Neuronal stem cell (in vitro differentiated cells): Measurements from ENCODE around the gene TFAP2E.

Experiments used
- DNase-seq: peaks from one replicate; pipeline ENCODE4 v3.0.0-alpha.2; 2013; ENCODE audit warnings: low spot score
- H2AFZ ChIP-seq: one replicate; pipeline ENCODE4 v1.6.1; 2013; ENCODE audit warnings: mild to moderate bottlenecking, low read length, inconsistent platforms
- H2AK5ac ChIP-seq: 2 replicates; pipeline ENCODE4 v1.6.1; 2013; ENCODE audit warnings: low read depth, mild to moderate bottlenecking, inconsistent platforms, low read length, moderate library complexity, mixed read lengths
- H2BK120ac ChIP-seq: 2 replicates; pipeline ENCODE4 v1.6.1; 2013; ENCODE audit warnings: low read depth, mild to moderate bottlenecking, inconsistent platforms, low read length, moderate library complexity, mixed read lengths
- H2BK12ac ChIP-seq: one replicate; pipeline ENCODE4 v1.6.1; 2013; ENCODE audit warnings: low read length, inconsistent platforms
- H2BK15ac ChIP-seq: 2 replicates; pipeline ENCODE4 v1.6.1; 2013; ENCODE audit warnings: mild to moderate bottlenecking, low read length, inconsistent platforms, mixed read lengths
- H2BK5ac ChIP-seq: one replicate; pipeline ENCODE4 v1.6.1; 2013; ENCODE audit warnings: inconsistent platforms, mild to moderate bottlenecking, low read length, moderate library complexity
- H3K14ac ChIP-seq: one replicate; pipeline ENCODE4 v1.6.1; 2013; ENCODE audit warnings: low read length, inconsistent platforms
- H3K18ac ChIP-seq: 2 replicates; pipeline ENCODE4 v1.6.1; 2013; ENCODE audit warnings: low read length, inconsistent platforms
- H3K23ac ChIP-seq: 2 replicates; pipeline ENCODE4 v1.6.1; 2013; ENCODE audit warnings: low read depth, mild to moderate bottlenecking, mixed read lengths, low read length, inconsistent platforms; ENCODE audit not compliant: poor library complexity
- H3K27ac ChIP-seq: replicated peaks from 3 replicates; pipeline ENCODE4 v1.5.1; 2013; ENCODE audit warnings: low read length, inconsistent platforms
- H3K27me3 ChIP-seq, 3 experiments: 2 replicates each; pipeline ENCODE4 v1.6.1; 2013; ENCODE audit warnings: low read length in 3 of 3, mild to moderate bottlenecking in 2 of 3, inconsistent platforms in 1 of 3, low read depth in 1 of 3, mixed read lengths in 1 of 3, moderate library complexity in 1 of 3; ENCODE audit not compliant: control insufficient read depth in 3 of 3, insufficient read depth in 3 of 3
- H3K36me3 ChIP-seq, 2 donors: replicated peaks in 1 of 2; 2 replicates each; pipeline ENCODE4 v1.6.1; 2013; ENCODE audit warnings: low read length in 2 of 2; ENCODE audit not compliant: control insufficient read depth in 2 of 2, insufficient read depth in 2 of 2
- H3K4ac ChIP-seq: 2 replicates; pipeline ENCODE4 v1.6.1; 2013; ENCODE audit warnings: inconsistent platforms, mild to moderate bottlenecking, low read length, moderate library complexity
- H3K4me1 ChIP-seq, 2 donors: 1 replicate in 1 of 2; 2 replicates in 1 of 2; pipeline ENCODE4 v1.6.1; 2013; ENCODE audit warnings: low read length in 2 of 2, low read depth in 1 of 2; ENCODE audit not compliant: control insufficient read depth in 2 of 2, insufficient read depth in 1 of 2
- H3K4me2 ChIP-seq: one replicate; pipeline ENCODE4 v1.6.1; 2013; ENCODE audit warnings: mild to moderate bottlenecking, low read length, inconsistent platforms; ENCODE audit not compliant: insufficient read depth, poor library complexity, severe bottlenecking
- H3K4me3 ChIP-seq, 2 donors: 2 replicates each; pipeline ENCODE4 v1.5.1; 2013; ENCODE audit warnings: low read length in 2 of 2, mild to moderate bottlenecking in 2 of 2, inconsistent platforms in 1 of 2, moderate library complexity in 1 of 2
- H3K79me1 ChIP-seq: one replicate; pipeline ENCODE4 v1.6.1; 2013; ENCODE audit warnings: low read depth, mild to moderate bottlenecking, inconsistent platforms, low read length, moderate library complexity
- H3K9ac ChIP-seq: one replicate; pipeline ENCODE4 v1.6.1; 2013; ENCODE audit warnings: mild to moderate bottlenecking, low read depth, low read length, inconsistent platforms; ENCODE audit not compliant: poor library complexity
- H3K9me3 ChIP-seq, 2 donors: replicated peaks in 1 of 2; 2 replicates each; pipeline versions ENCODE3 to v1.6.1; 2013; ENCODE audit warnings: low read length in 2 of 2, mild to moderate bottlenecking in 2 of 2, inconsistent platforms in 1 of 2, low read depth in 1 of 2, mixed read lengths in 1 of 2, moderate library complexity in 1 of 2; ENCODE audit not compliant: control insufficient read depth in 2 of 2, insufficient read depth in 1 of 2
- H4K8ac ChIP-seq: one replicate; pipeline ENCODE4 v1.6.1; 2013; ENCODE audit warnings: low read depth, mild to moderate bottlenecking, inconsistent platforms, low read length, moderate library complexity
- H4K91ac ChIP-seq: one replicate; pipeline ENCODE4 v1.6.1; 2013; ENCODE audit warnings: low read length, low read depth, mild to moderate bottlenecking, inconsistent platforms; ENCODE audit not compliant: poor library complexity
- WGBS, 2 donors: extraction: QIAGEN DNeasy Blood & Tissue Kit; methylation state at CpG; one replicate each; pipeline ENCODE4 v1.1.7; 2013; ENCODE audit warnings: missing lambda C conversion rate in 2 of 2, mixed read lengths in 1 of 2; ENCODE audit not compliant: insufficient read length in 2 of 2, insufficient replicate concordance in 1 of 2; ENCODE audit errors: extremely low coverage in 2 of 2; 5-methylcytosine and 5-hydroxymethylcytosine counted together

Gene TFAP2E

GRCh38 chr1:35544976-35545375, 28.1 kb upstream of the TFAP2E start:
- Histone ChIP-seq H3K9ac (no peak overlapping the region), H2BK15ac (no peak overlapping the region), H2BK120ac (no peak overlapping the region), H2AFZ (no peak overlapping the region), H3K4me3 (no peak overlapping the region), H4K91ac (no peak overlapping the region), H3K18ac (no peak overlapping the region), H3K9me3 (no peaks in the 10 kb centered on the region), H2BK12ac (no peak overlapping the region), H3K36me3 (peaks cover 8 to 73% of the 10 kb centered on the region in 2 donors), H3K4me2 (no peak overlapping the region), H3K23ac (no peak overlapping the region), H3K4me1 (peaks cover 4 to 5% of the 10 kb centered on the region in 2 donors), H3K27ac (no peak overlapping the region), H3K27me3 (peaks cover 0 to 9% (median 0%) of the 10 kb centered on the region in 3 experiments), H3K4ac (no peak overlapping the region), H3K79me1 (no peaks in the 10 kb centered on the region), H2BK5ac (no peak overlapping the region), H3K14ac (no peak overlapping the region), H4K8ac (no peak overlapping the region), H2AK5ac (no peak overlapping the region)
- WGBS, 2 donors = no CpG with 5 or more reads among the region's 3 CpGs
- no peak for DNase-seq

- no peak overlapping the region for H3K23ac ChIP-seq
- no peak overlapping the region for H3K4ac ChIP-seq
- H3K27ac ChIP-seq = no peak overlapping the region
- H4K8ac ChIP-seq = no peak overlapping the region
- H3K4me1 ChIP-seq = peaks cover 2 to 4% of the 10 kb centered on the region in 2 donors
- no peak overlapping the region for H2BK12ac ChIP-seq
- H2BK120ac ChIP-seq = no peak overlapping the region
- H3K4me3 ChIP-seq = no peak overlapping the region
- no peak for DNase-seq
- H3K14ac ChIP-seq = no peak overlapping the region
- H3K18ac ChIP-seq = no peak overlapping the region
- H2BK15ac ChIP-seq = no peak overlapping the region
- no peaks in the 10 kb centered on the region for H3K9me3 ChIP-seq
- peaks cover 8 to 80% of the 10 kb centered on the region in 2 donors for H3K36me3 ChIP-seq
- H4K91ac ChIP-seq = no peak overlapping the region
- no peak overlapping the region for H3K4me2 ChIP-seq
- no peak overlapping the region for H2AFZ ChIP-seq
- peaks cover 0 to 9% (median 0%) of the 10 kb centered on the region in 3 experiments for H3K27me3 ChIP-seq
- WGBS, 2 donors = no CpG with 5 or more reads among the region's 1 CpG
- no peaks in the 10 kb centered on the region for H3K79me1 ChIP-seq
- H2AK5ac ChIP-seq = no peak overlapping the region
- no peak overlapping the region for H3K9ac ChIP-seq
- no peak overlapping the region for H2BK5ac ChIP-seq
These were observed 26.5 kb upstream of the TFAP2E start for GRCh38 chr1:35546614-35547013.

- no peak overlapping the region for H2AFZ ChIP-seq
- H3K4me3 ChIP-seq = no peak overlapping the region
- H3K27me3 ChIP-seq = no peaks in the 10 kb centered on the region
- H3K18ac ChIP-seq = no peak overlapping the region
- no peak overlapping the region for H3K14ac ChIP-seq
- no peak overlapping the region for H3K27ac ChIP-seq
- H3K4ac ChIP-seq = no peak overlapping the region
- no peak overlapping the region for H2BK5ac ChIP-seq
- no peak overlapping the region for H2BK120ac ChIP-seq
- no peak overlapping the region for H4K8ac ChIP-seq
- no peak overlapping the region for H2BK12ac ChIP-seq
- peaks cover 7 to 24% of the 10 kb centered on the region in 2 donors for H3K4me1 ChIP-seq
- DNase-seq = no peak
- H3K79me1 ChIP-seq = peaks cover 3% of the 10 kb centered on the region
- no peaks in the 10 kb centered on the region for H3K9me3 ChIP-seq
- no peak overlapping the region for H2BK15ac ChIP-seq
- H2AK5ac ChIP-seq = no peak overlapping the region
- no peak overlapping the region for H4K91ac ChIP-seq
- H3K23ac ChIP-seq = no peak overlapping the region
- WGBS, 2 donors = no CpG with 5 or more reads among the region's 2 CpGs
- peaks cover 4 to 58% of the 10 kb centered on the region in 2 donors for H3K36me3 ChIP-seq
- no peak overlapping the region for H3K9ac ChIP-seq
- no peak overlapping the region for H3K4me2 ChIP-seq
These were observed 19.3 kb upstream of the TFAP2E start for GRCh38 chr1:35553851-35554250.

- Histone ChIP-seq H3K9ac (no peak overlapping the region), H3K4me2 (no peak overlapping the region), H4K91ac (no peak overlapping the region), H3K4me3 (no peak overlapping the region), H2BK12ac (no peak overlapping the region), H2AK5ac (no peak overlapping the region), H2BK15ac (no peak overlapping the region), H3K36me3 (peaks cover 4 to 51% of the 10 kb centered on the region in 2 donors), H2AFZ (no peak overlapping the region), H3K79me1 (peaks cover 3% of the 10 kb centered on the region), H3K27ac (no peak overlapping the region), H3K18ac (no peak overlapping the region), H3K23ac (no peak overlapping the region), H3K27me3 (no peaks in the 10 kb centered on the region), H3K4me1 (peaks cover 11 to 27% of the 10 kb centered on the region in 2 donors), H2BK120ac (no peak overlapping the region), H2BK5ac (no peak overlapping the region), H3K4ac (no peak overlapping the region), H4K8ac (no peak overlapping the region), H3K9me3 (no peaks in the 10 kb centered on the region), H3K14ac (no peak overlapping the region)
- no peak for DNase-seq
- WGBS, 2 donors = no CpG with 5 or more reads among the region's 7 CpGs
These were observed 18.6 kb upstream of the TFAP2E start for GRCh38 chr1:35554266-35555211.
